NK-92 (cell line): ENCODE measurements around the gene NETO2.
"Not testable (repeated sequence)": the region's sequence is repeated elsewhere in the genome, so short reads cannot be mapped to it uniquely, and the experiment has no call there.

Source experiments
- DNase-seq: peaks from one replicate; lab custom pipeline; 2025; ENCODE audit not compliant: unreplicated experiment; lab: John Stamatoyannopoulos, UW

The NETO2 gene, protein sequence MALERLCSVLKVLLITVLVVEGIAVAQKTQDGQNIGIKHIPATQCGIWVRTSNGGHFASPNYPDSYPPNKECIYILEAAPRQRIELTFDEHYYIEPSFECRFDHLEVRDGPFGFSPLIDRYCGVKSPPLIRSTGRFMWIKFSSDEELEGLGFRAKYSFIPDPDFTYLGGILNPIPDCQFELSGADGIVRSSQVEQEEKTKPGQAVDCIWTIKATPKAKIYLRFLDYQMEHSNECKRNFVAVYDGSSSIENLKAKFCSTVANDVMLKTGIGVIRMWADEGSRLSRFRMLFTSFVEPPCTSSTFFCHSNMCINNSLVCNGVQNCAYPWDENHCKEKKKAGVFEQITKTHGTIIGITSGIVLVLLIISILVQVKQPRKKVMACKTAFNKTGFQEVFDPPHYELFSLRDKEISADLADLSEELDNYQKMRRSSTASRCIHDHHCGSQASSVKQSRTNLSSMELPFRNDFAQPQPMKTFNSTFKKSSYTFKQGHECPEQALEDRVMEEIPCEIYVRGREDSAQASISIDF

DNA sequence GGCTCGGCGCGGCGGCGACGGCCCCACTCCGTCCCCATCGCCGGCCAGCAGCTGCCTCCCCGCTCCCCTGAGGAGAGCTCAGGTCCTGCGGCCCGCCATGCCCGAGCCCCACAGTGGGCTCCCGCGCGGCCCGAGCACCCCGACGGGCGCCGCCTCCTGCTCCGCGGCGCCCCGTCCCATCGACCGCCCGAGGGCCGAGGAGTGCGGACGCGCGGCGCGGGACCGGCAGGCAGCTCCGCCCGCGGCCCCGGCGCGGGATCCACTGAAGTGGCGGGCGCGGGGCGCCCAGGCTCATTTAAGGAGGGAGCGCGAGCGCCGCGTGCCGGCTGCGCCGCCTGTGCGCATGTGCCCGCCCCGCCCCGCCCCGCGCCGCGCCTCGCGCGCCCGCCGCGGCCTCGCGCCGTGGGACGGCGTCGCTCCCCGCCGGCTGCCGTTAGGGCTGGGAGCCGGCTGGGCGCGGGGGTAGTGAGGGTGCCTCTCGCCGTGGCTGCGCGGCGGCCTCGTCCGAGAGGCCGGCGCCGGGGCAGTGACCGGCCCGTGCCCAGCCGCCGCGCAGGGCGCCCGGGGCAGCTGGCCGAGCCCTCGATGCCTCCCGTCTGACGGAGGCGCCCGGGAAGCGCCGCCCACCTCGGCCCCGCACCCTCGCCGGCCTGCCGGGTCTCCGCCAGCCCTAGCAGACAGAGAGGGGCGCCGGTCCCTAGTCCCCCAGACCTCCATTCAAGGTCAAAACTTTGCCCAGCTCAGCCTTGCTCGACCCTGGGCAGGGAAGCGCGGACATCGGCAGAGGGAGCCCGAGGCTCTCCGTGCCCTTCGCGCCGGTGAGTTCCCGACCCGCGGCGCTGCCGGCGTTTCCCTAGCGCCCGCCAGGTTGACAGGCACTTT lies at the start of gene NETO2:
Gene NETO2 (minus strand): TSS at position 269 of the 882 bp plus-strand sequence. CDS start 333 bp downstream, outside the sequence.
- DNase-seq: no peak

DNA sequence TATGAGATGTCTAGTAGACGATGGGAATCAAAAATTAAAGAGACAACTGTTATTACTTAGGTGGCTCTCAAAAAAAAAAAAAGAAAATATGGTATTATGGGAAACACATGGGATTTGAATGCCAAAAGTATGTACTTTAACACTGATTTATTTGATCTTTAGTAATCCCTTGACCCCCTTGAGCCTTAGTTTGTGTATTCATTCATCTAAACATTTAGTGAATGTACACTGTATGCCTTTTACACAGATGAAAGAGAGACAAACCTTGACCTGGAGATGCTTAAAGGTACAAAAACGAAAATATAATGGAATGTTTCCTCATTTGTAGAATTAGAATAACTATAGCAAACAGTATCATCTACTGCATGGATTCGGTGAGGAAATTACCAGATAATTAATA lies 38.6 kb upstream of the NETO2 start:
- no peak for DNase-seq

DNA sequence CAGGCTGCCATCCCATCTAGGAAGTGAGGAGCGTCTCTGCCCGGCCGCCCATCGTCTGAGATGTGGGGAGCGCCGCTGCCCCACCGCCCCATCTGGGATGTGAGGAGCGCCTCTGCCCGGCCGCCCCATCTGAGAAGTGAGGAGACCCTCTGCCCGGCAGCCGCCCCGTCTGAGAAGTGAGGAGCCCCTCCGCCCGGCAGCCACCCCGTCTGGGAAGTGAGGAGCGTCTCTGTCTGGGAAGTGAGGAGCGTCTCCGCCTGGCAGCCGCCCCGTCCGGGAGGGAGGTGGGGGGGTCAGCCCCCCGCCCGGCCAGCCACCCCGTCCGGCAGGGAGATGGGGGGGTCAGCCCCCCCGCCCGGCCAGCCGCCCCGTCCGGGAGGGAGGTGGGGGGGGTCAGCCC lies 37.3 kb upstream of the NETO2 start:
- not testable (repeated sequence) for DNase-seq

DNA sequence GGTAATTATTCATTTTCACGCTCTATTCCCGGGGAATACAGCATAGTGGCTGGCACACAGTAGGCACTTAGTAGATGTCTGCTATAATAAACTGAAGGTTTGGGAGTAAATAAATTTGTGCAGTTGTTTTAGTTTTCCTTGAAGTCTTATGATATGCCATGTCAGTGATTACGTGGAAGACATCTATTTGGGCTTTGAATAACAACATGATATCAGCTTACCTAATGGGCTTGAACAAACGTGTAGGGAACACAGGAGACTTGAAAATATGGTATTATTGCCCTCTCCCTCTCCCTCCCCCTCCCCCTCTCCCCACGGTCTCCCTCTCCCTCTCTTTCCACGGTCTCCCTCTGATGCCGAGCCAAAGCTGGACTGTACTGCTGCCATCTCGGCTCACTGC lies 36.3 kb upstream of the NETO2 start:
- DNase-seq: no peak

DNA sequence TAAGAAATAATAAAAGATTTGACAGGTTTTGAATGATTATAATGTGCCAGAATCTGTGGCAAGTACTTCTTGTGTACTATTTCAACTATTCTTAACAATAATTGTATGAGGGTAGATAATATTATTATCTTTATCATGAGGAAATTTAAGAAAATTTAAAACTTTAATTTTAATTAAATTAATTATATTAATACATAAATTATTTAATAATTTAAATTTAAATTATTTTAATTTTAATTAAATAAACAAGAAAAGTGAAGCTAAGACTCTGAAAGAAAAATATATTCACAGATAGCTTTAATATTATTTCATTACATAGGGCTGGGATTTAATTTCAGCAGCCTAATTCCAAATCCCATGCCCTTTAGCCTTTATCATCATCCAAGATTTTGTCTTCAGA lies 31.4 kb upstream of the NETO2 start:
- DNase-seq: no peak

DNA sequence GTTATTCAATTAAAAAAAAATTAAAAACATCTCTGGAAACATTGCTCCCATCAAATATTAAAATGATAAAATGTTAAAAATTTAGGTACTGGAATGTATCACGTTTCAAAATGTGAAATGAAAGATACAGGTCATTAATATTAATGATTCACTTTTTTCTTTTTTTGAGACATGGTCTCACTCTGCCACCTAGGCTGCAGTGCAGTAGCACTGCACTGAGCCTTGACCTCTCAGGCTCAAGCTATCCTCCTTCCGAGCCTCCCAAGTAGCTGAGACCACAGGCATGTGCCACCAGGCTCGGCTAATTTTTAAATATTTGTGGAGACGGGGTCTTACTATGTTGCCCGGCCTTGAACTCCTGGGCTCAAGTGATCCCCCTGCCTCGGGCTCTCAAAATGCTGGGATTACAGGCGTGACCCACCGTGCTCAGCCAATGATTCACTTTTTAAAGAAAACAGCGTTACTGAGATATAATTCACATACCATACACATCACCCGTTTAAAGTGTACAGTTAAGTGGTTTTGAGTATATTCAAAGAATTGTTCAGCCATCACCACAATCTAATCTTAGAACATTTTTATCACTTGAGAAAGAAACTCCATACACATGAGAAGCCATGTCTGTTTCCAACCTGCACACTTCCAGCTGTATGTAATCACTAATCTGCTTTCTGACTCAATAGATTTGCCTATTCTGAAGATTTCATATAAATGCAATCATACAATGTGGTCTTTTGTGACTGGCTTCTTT lies 19.1 kb upstream of the NETO2 start:
- no peak for DNase-seq

DNA sequence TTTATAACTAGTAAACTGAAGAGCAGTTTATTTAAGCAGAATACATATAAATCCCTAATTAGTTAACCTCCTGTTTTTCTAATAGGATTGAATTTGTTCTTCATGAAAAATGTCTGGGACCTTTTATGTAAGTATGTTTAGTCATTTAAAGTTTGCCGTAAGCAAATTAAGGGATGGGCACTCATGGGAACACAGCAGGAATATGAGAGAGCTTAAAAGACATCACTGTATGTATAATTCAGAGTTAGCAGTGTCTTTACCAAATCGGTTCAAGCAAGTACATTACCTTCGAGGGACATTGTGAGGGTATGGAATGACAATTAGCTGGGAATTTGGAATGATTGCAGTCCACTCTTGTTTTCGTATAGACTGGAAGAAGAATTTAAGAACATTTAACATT lies 17.7 kb upstream of the NETO2 start:
- DNase-seq: no peak

DNA sequence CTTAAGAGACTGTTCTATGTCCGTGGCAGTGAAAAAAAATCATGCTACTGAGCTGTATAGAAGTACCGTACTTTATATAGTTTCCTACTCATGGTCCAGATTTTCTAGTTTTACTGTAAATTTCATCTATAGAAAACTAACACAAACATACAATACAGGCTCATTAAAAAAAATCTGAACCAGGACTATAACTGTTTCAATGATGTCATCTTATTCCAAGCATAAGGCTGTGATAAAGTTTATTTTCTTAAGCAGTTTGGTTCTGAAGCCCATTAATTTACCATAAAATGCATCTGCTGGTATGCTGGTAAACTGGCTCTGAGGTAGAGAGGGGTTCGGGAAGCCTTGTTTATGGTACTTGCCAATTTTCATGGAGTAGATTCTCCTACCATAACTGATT lies 16.7 kb upstream of the NETO2 start:
- DNase-seq: no peak

DNA sequence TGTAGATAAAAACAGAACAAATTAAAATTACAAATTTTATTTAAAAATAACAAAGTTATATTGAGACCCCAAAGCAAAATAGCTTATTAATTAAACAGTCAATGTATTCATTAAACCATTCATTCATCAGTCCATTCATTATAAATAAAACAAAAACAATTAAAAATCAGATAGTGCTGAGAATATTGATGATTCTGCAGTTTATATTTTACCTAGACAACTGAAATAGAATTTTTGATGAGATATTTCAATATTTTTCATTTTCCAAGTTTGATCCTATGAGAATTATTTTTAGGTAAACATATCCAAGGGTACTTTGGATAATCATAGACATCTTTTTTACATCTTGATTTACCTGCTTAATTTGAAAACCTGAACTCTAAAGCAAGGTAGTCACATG lies 15.2 kb upstream of the NETO2 start:
- DNase-seq: no peak

DNA sequence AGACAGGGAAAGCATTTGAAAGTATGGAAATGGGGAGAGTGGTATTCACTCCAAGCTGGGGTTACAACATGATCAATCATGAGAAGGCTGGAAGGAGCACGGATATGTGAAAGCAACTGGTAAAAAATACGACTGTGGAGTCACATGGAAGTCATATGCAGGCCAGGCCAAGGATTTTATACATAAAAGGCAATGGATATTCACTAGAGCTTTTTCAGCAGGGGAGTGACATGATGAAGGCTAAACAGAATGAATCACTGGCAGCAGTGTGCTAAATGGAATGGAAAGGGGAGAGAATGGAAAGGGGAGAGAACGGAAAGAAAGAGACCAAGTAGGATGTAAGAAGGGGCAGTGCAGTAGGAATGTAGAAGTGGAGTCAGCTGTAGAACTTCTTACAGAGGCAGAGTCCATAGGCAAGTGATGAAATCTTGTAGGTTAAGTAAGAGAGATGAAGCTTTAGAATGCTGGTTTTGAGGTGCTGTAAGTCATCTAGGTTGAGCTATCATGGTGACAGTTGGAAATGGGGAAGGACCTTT lies 13.0 kb upstream of the NETO2 start:
- DNase-seq: no peak

DNA sequence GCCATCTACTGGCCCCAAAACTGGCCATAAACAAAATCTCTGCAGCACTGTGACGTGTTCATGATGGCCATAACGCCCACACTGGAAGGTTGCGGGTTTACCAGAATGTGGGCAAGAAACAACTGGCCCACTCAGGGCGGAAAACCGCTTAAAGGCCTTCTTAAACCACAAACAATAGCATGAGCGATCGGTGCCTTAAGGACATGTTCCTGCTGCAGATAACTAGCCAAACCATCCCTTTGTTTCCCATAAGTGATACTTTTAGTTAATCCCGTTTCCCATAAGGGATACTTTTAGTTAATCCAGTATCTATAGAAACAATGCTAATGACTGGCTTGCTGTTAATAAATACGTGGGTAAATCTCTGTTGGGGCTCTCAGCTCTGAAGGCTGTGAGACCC lies 8.8 kb upstream of the NETO2 start:
- DNase-seq: not testable (repeated sequence)

DNA sequence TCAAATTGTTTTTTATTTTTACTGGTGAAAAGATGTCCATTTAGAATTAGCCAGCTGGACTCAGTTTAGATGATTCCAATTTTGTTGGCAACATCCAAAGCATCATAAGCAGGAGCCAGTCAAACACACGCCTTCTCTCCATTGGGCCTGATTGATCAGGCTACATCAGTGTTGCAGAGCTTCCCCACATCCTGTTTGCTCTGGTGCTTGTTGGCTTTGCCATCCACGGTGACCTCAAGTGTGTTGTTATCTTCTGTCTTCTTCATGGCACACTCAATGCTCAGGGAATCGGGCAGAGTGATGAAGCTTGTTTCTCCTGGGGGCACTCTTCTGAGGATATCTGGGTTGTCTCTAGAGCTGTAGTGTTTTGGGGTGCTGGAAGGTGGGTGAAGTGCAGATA lies 6.3 kb upstream of the NETO2 start:
- DNase-seq: no peak

DNA sequence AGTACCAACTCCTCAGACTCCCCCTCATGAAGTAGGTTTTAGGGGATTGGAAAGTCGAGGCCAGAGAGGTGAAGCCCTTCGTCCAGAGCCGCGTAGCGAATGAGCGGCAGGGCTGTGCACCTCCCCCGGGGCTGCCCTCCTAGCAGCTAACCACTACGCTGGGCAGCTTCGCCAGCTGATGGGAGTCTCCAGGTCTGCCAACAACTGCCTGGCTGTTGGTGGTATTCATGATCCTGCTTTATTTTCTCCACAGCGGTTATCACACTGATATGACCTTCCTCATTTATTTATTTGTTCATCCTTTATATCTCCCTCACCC lies 773 bp upstream of the NETO2 start:
- no peak for DNase-seq

DNA sequence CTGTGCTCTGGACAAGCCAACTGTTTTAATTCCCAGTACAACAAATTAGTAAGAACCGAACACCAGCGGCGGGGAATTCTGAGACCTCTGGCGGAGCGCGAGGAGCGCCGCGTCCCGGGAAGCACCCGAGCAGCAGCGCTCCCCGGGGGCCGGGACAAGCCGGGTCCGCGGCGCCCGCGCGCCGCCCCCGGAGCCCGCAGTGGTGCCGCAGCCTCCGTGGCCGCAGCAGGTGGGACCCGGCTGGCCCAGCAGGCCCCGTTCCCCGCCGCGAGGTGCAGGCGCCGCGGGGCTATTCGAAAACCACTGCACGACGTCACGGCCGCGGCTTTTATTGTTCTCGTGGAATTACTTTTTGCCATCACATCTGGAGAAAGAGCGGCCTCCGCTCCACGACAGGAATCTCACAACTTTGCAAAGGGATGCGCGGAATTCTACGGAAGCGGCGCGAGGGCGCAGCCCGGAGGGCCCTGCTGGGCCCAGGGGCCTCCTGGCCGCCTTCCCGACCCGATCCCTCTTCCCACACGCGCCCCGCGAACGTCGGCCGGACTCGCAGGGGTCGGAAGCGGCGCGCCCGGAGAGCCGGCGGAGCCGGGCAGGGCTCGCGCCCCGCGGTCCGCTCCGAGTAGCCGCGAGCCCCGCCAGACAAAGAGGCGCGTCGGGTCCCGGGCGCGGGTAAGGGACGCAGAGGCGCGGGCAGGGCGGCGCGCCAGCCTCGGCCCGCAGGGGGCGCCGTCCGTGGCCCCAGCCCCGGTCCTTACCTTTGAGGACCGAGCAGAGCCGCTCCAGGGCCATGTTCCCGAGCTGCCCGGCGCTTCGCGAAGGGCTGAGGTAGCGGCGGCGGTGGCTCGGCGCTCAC lies 696 bp downstream of the NETO2 start:
- no peak for DNase-seq

DNA sequence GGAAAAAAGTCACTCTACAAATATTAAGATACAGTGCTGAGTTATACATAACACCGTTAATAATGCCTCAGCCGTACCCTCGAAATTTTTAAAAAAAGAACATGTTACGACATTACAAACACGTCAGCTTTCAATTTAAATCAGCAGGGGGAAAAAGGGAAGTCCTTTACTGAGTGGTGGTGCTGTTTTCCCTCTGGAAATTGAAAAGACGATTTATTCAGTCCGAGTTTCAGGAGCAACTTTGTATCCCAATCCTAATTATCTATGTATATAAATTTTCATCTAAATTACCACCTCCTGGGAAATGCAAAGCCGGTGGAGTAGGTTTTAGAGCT lies 1.3 kb downstream of the NETO2 start:
- DNase-seq: no peak

DNA sequence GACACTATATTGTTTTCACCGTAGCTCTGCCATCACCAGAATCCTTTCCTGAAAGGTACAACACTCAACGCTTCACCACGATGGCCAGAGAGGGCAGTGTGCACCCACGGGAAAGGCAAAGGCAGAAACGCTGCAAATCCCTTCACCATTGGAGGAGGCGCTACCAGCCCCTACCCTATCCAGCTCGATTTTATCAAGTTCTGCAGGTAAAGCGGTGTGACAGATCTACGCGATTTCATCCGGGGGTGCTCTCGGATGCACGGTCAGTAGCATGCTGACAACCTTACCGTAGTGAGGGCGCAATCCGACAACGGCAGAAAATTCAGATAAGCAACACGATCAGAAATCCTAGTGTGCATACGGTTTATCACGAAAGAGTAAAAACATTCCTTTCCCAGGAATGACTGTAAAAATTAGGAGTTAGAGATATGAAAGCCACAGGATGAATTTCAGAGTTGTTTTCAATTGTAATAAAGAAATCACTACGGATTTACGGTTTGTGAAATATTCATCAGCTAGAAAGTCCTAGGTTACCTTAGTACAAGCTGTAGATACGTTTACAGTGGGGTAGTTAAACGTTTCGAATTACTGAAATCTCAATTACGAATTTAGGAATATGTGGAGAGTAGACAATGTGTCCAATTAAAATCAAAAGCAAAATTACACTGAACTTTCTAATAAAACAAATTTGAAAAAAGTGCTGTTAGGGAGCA lies 1.8 kb downstream of the NETO2 start:
- DNase-seq: no peak

DNA sequence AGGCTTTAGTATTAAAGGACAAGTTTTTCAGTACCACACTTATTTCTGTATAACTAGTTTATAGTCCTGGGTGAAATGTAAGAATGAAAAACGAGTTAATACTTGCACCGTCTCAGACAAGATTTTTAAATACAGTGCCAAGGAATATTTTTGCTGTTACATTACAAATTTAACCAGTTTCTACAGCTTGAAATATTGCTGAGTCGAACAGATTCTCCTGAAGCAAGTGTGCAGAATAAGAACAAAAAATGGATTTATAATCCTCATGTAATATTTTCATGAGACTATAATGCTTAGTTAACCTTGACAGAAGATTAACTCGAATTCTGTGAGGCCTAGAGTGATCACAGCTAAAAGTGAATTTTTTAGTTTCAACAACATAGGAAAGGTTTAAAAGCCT lies 3.1 kb downstream of the NETO2 start:
- no peak for DNase-seq

DNA sequence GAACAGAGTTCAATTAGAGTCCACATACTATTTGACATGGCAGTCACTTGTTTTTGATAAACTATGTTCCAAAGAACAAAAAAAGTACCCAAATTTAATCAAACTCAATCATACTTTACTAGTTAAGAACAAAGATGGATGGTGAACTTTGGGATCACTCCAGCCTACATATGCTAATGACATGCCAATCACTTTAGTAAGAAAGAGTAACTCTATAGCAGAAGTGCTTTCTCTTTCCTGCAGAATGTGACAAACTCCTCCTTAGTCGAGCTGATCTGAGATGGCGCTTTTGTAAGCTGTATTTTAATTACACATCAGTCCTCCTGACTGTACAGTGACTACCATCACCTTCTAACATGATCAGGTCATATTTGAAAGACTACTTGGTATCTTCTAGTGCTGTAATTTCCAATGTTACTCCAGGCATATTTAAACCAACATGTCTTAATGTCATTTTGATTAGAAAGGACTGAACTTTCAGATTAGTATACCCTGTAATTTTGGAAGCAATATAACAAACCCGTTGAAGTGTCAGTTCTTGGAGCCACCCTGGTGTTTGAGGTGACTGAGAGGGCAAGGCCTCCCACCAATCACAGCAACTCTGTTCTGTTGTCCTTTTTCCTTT lies 4.1 kb downstream of the NETO2 start:
- DNase-seq: no peak

DNA sequence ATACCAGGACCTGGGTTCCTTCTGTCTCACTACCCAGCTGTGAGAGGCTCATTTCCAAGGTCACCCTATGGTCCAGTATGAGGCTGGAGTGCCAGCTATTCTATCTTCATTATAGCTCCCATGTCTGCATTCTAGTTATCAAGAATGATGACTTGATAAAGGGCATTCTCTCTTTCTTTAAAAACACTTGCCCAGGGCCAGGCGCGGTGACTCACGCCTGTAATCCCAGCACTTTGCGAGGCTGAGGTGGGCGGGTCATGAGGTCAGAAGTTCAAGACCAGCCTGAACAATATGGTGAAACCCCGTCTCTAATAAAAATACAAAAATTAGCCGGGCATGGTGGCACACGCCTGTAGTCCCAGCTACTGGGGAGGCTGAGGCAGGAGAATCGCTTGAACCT lies 5.8 kb downstream of the NETO2 start:
- DNase-seq: not testable (repeated sequence)
